IPS DF 4.7 (cell line): Measurements from ENCODE around the gene SHC4.

Experiments used
- DNase-seq: peaks from one replicate; pipeline ENCODE4 v3.0.0-alpha.2; 2013; ENCODE audit warnings: low spot score; ENCODE audit errors: extremely low read depth

Gene SHC4

GRCh38 chr15:48888191-48888590 lies 75.5 kb downstream of the SHC4 start:
- no peak for DNase-seq

GRCh38 chr15:48887144-48887543 lies 76.6 kb downstream of the SHC4 start:
- DNase-seq = no peak

- no peak for DNase-seq
Observed at GRCh38 chr15:48883699-48884098, 80.0 kb downstream of the SHC4 start.

- DNase-seq = no peak
Observed at GRCh38 chr15:48880070-48880634, 83.6 kb downstream of the SHC4 start.

GRCh38 chr15:48877630-48878595 lies 85.8 kb downstream of the SHC4 start, which contains the start of gene EID1:
TSS of gene EID1 (plus strand) at chr15:48878134. CDS start at chr15:48878177, 43 bp downstream.
- peak; percentile 74 for DNase-seq

GRCh38 chr15:48876057-48876456 lies 87.7 kb downstream of the SHC4 start:
- no peak for DNase-seq

GRCh38 chr15:48875241-48875960 lies 88.3 kb downstream of the SHC4 start:
- no peak for DNase-seq

- DNase-seq = no peak
Observed at GRCh38 chr15:48872632-48873031, 91.1 kb downstream of the SHC4 start.

- DNase-seq = no peak
Observed at GRCh38 chr15:48871542-48871941, 92.2 kb downstream of the SHC4 start.

GRCh38 chr15:48869966-48870365 lies 93.8 kb downstream of the SHC4 start:
- DNase-seq = no peak

- no peak for DNase-seq
Observed at GRCh38 chr15:48868536-48868935, 95.2 kb downstream of the SHC4 start.

- no peak for DNase-seq
Observed at GRCh38 chr15:48868023-48868422, 95.7 kb downstream of the SHC4 start.

- no peak for DNase-seq
Observed at GRCh38 chr15:48866141-48866563, 97.6 kb downstream of the SHC4 start.

GRCh38 chr15:48865370-48866079 lies 98.2 kb downstream of the SHC4 start:
- DNase-seq = no peak

GRCh38 chr15:48862705-48863104 lies 101.0 kb downstream of the SHC4 start:
- DNase-seq = no peak

GRCh38 chr15:48861813-48862431 lies 101.8 kb downstream of the SHC4 start:
- DNase-seq = no peak

GRCh38 chr15:48859426-48859825 lies 104.3 kb downstream of the SHC4 start:
- DNase-seq = no peak

GRCh38 chr15:48858401-48858800 lies 105.3 kb downstream of the SHC4 start:
- DNase-seq = no peak

GRCh38 chr15:48856942-48857341 lies 106.8 kb downstream of the SHC4 start:
- no peak for DNase-seq

GRCh38 chr15:48855501-48856440 lies 107.9 kb downstream of the SHC4 start:
- no peak for DNase-seq
